Astrocyte of the spinal cord (primary cell): ENCODE data around the gene HSP90AB1.

Experiments used
- DNase-seq: peaks from one replicate; pipeline ENCODE4 v3.0.0; 2011; ENCODE audit warnings: low read depth, low spot score
- H3K4me3 ChIP-seq: 2 replicates; pipeline ENCODE4 v1.5.1; 2011; ENCODE audit warnings: low read depth, mild to moderate bottlenecking, low read length, moderate library complexity
- in situ Hi-C: cut with HindIII; loops from 2 replicates; pipeline ENCODE4 v1.10.0; 2017; ENCODE audit warnings: low sequenced_read_pairs
- TF ChIP-seq, protein P1 (sequence below): IDR thresholded peaks from 2 replicates; pipeline ENCODE4 v1.5.1; 2012; ENCODE audit warnings: low read depth, mild to moderate bottlenecking, low read length, inconsistent platforms

HSP90AB1 gene

GRCh38 chr6:44286747-44287146 is 39.8 kb downstream of the HSP90AB1 start:
- H3K4me3 ChIP-seq: no peak overlapping the region
- in situ Hi-C loops: no loop called here
- TF ChIP-seq, protein P1, sequence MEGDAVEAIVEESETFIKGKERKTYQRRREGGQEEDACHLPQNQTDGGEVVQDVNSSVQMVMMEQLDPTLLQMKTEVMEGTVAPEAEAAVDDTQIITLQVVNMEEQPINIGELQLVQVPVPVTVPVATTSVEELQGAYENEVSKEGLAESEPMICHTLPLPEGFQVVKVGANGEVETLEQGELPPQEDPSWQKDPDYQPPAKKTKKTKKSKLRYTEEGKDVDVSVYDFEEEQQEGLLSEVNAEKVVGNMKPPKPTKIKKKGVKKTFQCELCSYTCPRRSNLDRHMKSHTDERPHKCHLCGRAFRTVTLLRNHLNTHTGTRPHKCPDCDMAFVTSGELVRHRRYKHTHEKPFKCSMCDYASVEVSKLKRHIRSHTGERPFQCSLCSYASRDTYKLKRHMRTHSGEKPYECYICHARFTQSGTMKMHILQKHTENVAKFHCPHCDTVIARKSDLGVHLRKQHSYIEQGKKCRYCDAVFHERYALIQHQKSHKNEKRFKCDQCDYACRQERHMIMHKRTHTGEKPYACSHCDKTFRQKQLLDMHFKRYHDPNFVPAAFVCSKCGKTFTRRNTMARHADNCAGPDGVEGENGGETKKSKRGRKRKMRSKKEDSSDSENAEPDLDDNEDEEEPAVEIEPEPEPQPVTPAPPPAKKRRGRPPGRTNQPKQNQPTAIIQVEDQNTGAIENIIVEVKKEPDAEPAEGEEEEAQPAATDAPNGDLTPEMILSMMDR: no peak
- no peak for DNase-seq

- in situ Hi-C loops: no loop called here
- DNase-seq: no peak
- H3K4me3 ChIP-seq: no peak overlapping the region
- TF ChIP-seq, protein P1: no peak
Measured at GRCh38 chr6:44289726-44290260, 42.9 kb downstream of the HSP90AB1 start.

DNA sequence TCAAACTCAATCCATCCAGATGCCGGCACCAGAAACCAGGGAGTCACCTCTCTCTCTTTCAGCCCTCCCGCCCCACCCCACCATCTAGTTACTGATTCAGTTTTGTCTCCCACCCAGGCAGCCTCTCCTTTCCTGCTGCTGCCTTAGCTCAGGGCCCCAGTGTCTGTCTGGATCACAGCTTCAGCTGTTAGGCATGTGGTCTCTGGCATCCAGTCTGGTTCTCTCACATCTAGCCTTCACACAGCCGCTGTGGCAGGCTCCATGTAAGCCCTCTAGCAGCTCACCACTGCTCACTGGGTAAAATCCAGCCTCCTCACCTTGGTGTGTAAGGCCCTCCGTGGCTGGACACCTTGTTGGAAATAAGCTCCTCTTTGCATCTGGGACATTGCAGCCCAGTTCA is 44.9 kb downstream of the HSP90AB1 start:
- TF ChIP-seq, protein P1: no peak
- no peak for DNase-seq
- H3K4me3 ChIP-seq: no peak overlapping the region
- in situ Hi-C loops: no loop called here

DNA sequence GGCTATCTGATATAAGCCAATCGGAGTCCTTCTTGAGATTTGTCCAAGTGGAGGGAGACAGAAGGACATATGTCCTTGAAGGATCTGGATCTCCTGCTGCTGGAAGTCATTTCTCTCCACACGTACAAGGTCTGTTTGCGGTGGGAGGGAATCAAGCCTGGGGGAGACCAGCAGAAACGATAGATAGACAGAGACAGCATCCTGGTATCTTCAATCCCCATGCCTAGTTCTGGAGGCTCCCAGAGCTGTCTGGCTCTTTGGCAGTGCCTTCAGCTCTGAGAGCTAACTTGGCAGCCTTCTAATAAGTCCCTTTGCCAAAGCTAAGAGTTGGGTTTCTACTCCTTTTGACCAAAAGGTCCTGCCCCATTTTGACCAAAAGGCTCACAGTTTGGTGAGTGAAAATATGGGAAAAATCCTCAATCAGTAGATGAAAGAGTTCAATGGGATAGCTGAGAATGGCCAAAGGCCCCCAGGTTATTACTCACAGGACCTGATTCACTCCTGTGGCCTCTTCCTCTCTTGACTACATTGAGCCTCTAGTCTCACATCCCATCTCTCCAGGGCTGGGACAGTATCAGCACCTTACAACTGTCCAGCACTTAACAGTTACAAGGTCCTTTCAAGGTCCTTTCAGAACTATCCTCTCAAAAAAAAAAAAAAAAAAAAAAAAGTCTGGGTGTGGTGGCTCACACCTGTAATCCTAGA is 45.9 kb downstream of the HSP90AB1 start:
- in situ Hi-C loops: no loop called here
- no peak for DNase-seq
- TF ChIP-seq, protein P1: no peak
- no peak overlapping the region for H3K4me3 ChIP-seq

DNA sequence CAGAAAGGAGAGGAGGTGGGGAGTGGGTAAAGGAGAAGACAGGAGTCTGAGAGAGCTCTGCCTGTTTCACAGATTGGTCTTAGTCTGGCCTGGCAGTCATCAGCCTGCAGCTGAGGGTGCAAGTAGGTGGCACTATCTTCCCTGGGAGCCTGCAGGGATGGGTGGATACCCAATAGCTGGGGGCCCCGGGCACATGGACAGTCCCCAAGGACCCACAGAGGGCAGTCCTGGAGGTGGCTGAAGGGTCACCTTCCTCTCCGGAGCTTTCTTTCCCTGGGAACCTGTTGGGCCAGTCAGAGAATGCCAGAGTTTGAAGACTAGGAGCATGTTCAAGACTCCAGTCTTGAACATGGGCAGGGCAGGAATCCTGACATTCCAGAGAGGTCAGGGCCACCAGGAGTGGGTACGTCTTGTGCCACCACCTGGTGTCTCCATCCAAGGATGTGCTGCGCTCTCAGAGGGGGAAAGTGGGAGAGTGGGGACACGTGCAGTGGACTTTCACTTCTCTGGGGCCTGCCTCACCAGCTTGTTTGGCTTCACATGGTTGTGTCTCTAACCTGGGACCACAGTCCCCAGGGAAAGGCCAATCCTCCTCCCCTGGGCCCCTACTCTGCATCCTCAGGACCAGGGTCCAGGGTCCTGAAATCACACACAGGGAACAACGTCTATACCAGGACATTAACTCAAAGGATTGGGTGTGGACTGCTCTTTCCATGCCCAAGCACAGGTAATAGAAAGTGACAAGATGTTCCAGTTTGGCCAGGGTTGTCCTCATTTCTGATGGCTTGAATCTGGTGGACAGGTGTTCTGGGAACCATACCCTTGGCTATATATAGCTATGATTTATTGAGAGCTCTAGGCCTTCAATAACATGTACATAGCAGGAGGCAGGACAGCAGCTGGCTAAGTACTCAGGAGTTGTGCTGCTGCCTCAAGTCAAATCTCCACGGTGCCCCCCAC is 48.2 kb downstream of the HSP90AB1 start:
- TF ChIP-seq, protein P1: no peak
- DNase-seq: no peak
- in situ Hi-C loops: no loop called here
- H3K4me3 ChIP-seq: no peak overlapping the region
